Measurements from ENCODE around the gene CABLES1. TPM values are rescaled to one million over a fixed set of nuclear protein-coding genes. Genes with fewer than 3 reads are reported as not detected.

Gene CABLES1
- total and polyA plus RNA-seq, 2 of the 4 experiments (the other 2 are of a cell fraction): 4.7 to 5.7 TPM

DNA sequence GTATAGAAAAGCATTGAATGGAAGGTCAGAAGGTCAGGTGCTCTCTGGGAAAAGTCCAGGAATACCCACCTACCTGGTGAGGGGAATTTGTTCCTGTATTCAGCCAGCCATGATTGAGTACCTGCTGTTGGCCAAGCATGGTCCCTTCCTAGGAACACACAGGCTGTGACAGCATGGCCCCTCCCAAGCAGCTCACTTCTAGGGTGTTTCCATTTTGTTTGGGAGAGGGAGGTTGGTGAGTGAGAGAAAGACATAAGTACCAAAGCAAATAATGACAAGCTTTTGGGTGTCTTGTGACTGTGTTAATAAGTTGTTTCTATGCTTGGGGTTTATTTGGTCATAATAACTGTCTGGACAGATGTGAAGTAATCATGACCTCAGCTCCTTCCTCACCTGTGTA is 46.3 kb downstream of the CABLES1 start:
- TF ChIP-seq BHLHE40 (IDR thresholded peaks at IDR 0.05; ENCODE audit: low read depth, low read length) (no peak), MAFK (IDR thresholded peaks at IDR 0.05; ENCODE audit: low read depth, low read length) (no peak), RAD21 (IDR thresholded peaks at IDR 0.05; ENCODE audit: low read length) (no peak), SMC3 (IDR thresholded peaks at IDR 0.05; ENCODE audit: low read depth, low read length) (no peak)
- TF ChIP-seq, protein P1, sequence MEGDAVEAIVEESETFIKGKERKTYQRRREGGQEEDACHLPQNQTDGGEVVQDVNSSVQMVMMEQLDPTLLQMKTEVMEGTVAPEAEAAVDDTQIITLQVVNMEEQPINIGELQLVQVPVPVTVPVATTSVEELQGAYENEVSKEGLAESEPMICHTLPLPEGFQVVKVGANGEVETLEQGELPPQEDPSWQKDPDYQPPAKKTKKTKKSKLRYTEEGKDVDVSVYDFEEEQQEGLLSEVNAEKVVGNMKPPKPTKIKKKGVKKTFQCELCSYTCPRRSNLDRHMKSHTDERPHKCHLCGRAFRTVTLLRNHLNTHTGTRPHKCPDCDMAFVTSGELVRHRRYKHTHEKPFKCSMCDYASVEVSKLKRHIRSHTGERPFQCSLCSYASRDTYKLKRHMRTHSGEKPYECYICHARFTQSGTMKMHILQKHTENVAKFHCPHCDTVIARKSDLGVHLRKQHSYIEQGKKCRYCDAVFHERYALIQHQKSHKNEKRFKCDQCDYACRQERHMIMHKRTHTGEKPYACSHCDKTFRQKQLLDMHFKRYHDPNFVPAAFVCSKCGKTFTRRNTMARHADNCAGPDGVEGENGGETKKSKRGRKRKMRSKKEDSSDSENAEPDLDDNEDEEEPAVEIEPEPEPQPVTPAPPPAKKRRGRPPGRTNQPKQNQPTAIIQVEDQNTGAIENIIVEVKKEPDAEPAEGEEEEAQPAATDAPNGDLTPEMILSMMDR (conservative IDR thresholded peaks at IDR 0.05; ENCODE audit: low read depth, low read length): no peak
- TF ChIP-seq, protein P2, sequence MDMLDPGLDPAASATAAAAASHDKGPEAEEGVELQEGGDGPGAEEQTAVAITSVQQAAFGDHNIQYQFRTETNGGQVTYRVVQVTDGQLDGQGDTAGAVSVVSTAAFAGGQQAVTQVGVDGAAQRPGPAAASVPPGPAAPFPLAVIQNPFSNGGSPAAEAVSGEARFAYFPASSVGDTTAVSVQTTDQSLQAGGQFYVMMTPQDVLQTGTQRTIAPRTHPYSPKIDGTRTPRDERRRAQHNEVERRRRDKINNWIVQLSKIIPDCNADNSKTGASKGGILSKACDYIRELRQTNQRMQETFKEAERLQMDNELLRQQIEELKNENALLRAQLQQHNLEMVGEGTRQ (IDR thresholded peaks at IDR 0.05; ENCODE audit: low read depth, low read length): no peak
- peak overlapping the region; percentile 39; the same call in 1 of the 2 replicates for H3K4ac ChIP-seq (ENCODE audit: low read depth, low read length)
- peaks cover 19% of the 10 kb centered on the region for H3K4me1 ChIP-seq (ENCODE audit: control insufficient read depth, insufficient read depth, low read length)
- dilution Hi-C loops (cut with HindIII; ENCODE audit: low sequenced_read_pairs, unreplicated experiment) (no loop called here), in situ Hi-C loops (cut with MboI; ENCODE audit: low sequenced_read_pairs) (no loop called here), intact Hi-C loops (cut with micrococcal nuclease) (loop anchor here (10.0 kb wide), 1 partner anchor 83 kb away; no protein-coding TSS in a partner anchor)
- H3K9me3 ChIP-seq (ENCODE audit: control insufficient read depth, insufficient read depth, low read length): no peaks in the 10 kb centered on the region
- no peaks in the 10 kb centered on the region for H3K27me3 ChIP-seq (ENCODE audit: control insufficient read depth, insufficient read depth, low read length)
- H2AK9ac ChIP-seq (replicated peaks; ENCODE audit: low read depth, low read length, poor library complexity): no peak overlapping the region
- no peak overlapping the region for H3K9ac ChIP-seq (ENCODE audit: low read depth, low read length)
- no peak overlapping the region for H4K5ac ChIP-seq (ENCODE audit: low read depth, low read length)
- no peak overlapping the region for H2BK15ac ChIP-seq (ENCODE audit: low read depth, low read length)
- H3K36me3 ChIP-seq (ENCODE audit: control insufficient read depth, insufficient read depth, low read length): peaks cover 6% of the 10 kb centered on the region
- no peak overlapping the region for H3K27ac ChIP-seq (ENCODE audit: insufficient read depth, low read length)
- peak overlapping the region; percentile 40 for H2BK5ac ChIP-seq (ENCODE audit: low read depth, low read length, poor library complexity, severe bottlenecking)
- peaks cover 29 to 92% of the 10 kb centered on the region in 2 experiments; a peak in 3 of 4 replicates for H3K79me1 ChIP-seq (ENCODE audit: low read depth in 1 of 2, low read length in 2 of 2)
- CTCF ChIA-PET: interaction anchor here (0.6 kb wide), 1 partner anchor 50 kb away, joined by 3 read pairs; no protein-coding TSS in a partner anchor
- H4K8ac ChIP-seq (ENCODE audit: low read depth in 2 of 2, low read length in 2 of 2): no peak overlapping the region
- no peak overlapping the region for H3K23ac ChIP-seq (ENCODE audit: low read depth, low read length)
- POLR2A ChIA-PET (ENCODE audit: unreplicated experiment): no interaction called here
- DNase-seq (no peak), ATAC-seq (ENCODE audit: low read depth) (no peak)
- H2AFZ ChIP-seq (replicated peaks; ENCODE audit: low read length, poor library complexity): no peak overlapping the region
- peak overlapping the region; percentile 23; the same call in 1 of the 2 replicates for H4K91ac ChIP-seq (ENCODE audit: insufficient read depth, low read depth, low read length)
- H3K4me3 ChIP-seq (ENCODE audit: insufficient read depth, low read depth, low read length): no peak overlapping the region
- no peak overlapping the region for H3K4me2 ChIP-seq (ENCODE audit: low read depth, low read length)
- no peak overlapping the region for H2BK20ac ChIP-seq (ENCODE audit: low read depth, low read length)
- no peak overlapping the region for H3K14ac ChIP-seq (replicated peaks; ENCODE audit: low read depth, low read length)
- no peak overlapping the region for H3K18ac ChIP-seq (ENCODE audit: low read depth, low read length)
- 0 out of 2 replicates have a peak overlapping the region, but pooled peaks have one; percentile 57 for H2AK5ac ChIP-seq (ENCODE audit: low read depth, low read length)
- no peak overlapping the region for H3K56ac ChIP-seq (ENCODE audit: extremely low read depth, insufficient read depth, low read length)
- peaks cover 51% of the 10 kb centered on the region for H4K20me1 ChIP-seq (ENCODE audit: insufficient read depth, low read length)
- no TSS peak for BruUV-seq (replicated peaks)
- H2BK120ac ChIP-seq (ENCODE audit: low read depth, low read length): no peak overlapping the region
- peaks cover 43% of the 10 kb centered on the region for H3K9me1 ChIP-seq (ENCODE audit: insufficient read depth, low read length)
